ENCODE results near the gene PIGU.

Gene PIGU

DNA sequence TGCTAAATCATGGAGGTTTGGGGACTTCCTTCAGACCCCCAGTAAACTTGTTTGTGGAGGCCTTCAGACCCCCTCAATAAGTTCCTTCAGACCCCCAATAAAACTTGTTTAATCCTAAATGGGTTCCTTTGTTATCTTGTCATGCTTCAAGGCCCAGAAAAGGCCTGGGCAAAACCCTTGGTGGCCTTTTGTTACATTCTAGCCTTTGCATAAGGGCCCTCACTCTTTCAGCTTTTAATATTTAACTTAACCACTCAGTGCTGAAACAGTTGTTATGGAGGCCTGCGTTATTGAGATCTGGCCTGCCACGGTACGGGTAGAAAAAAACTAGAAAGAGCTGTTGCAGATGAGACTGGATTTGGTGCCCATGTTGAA is 165.0 kb downstream of the PIGU start:
- TF ChIP-seq EZH2phosphoT487 (IDR thresholded peaks at IDR 0.05; ENCODE audit: borderline replicate concordance, low read length) = no peak
- TF ChIP-seq, protein P1, sequence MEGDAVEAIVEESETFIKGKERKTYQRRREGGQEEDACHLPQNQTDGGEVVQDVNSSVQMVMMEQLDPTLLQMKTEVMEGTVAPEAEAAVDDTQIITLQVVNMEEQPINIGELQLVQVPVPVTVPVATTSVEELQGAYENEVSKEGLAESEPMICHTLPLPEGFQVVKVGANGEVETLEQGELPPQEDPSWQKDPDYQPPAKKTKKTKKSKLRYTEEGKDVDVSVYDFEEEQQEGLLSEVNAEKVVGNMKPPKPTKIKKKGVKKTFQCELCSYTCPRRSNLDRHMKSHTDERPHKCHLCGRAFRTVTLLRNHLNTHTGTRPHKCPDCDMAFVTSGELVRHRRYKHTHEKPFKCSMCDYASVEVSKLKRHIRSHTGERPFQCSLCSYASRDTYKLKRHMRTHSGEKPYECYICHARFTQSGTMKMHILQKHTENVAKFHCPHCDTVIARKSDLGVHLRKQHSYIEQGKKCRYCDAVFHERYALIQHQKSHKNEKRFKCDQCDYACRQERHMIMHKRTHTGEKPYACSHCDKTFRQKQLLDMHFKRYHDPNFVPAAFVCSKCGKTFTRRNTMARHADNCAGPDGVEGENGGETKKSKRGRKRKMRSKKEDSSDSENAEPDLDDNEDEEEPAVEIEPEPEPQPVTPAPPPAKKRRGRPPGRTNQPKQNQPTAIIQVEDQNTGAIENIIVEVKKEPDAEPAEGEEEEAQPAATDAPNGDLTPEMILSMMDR (IDR thresholded peaks at IDR 0.05; ENCODE audit: low read depth, low read length, poor library complexity, severe bottlenecking) = no peak
- no peaks in the 10 kb centered on the region for H3K9me2 ChIP-seq (replicated peaks; ENCODE audit: control insufficient read depth, low read length)

DNA sequence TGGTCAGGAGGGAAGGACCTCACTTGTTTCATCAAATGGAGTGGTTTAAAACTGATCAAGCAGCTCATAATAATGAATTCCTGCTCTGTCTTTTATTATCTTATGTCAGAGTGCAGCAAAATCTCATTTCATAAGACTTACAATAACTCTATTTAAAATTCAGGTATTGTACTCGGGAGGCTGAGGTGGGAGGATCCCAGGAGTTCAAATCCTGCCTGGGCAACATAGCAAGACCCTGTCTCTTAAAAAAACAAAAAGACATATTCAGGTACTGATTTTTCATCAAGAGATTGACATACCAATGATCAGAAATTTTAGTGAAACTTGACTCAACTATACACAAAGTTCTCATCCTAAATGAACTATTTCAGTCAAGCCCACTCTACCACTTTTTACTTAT is 166.3 kb downstream of the PIGU start:
- 0 out of 2 replicates have a peak, but pooled peaks cover 9% of the 10 kb centered on the region for H3F3A ChIP-seq (ENCODE audit: control insufficient read depth, insufficient read depth)
- H3K4me3 ChIP-seq (ENCODE audit: low read length) = no peak overlapping the region
- H3K36me3 ChIP-seq (ENCODE audit: control insufficient read depth, low read length) = peaks cover 33% of the 10 kb centered on the region
- TF ChIP-seq, protein P1 (IDR thresholded peaks at IDR 0.05; ENCODE audit: low read depth, low read length, poor library complexity, severe bottlenecking) = no peak
- TF ChIP-seq EZH2phosphoT487 (IDR thresholded peaks at IDR 0.05; ENCODE audit: borderline replicate concordance, low read length) = no peak
- H3K9me3 ChIP-seq (ENCODE audit: control insufficient read depth, insufficient read depth, low read length) = no peaks in the 10 kb centered on the region
- no peaks in the 10 kb centered on the region for H3K27me3 ChIP-seq (ENCODE audit: control insufficient read depth, low read length)
- peaks cover 8% of the 10 kb centered on the region for H3K4me1 ChIP-seq (ENCODE audit: control insufficient read depth, low read length)
- no peaks in the 10 kb centered on the region for H3K79me2 ChIP-seq (ENCODE audit: control insufficient read depth, low read length)
- H4K20me1 ChIP-seq (ENCODE audit: control insufficient read depth, insufficient read depth, low read depth, low read length) = no peaks in the 10 kb centered on the region
- no peak overlapping the region for H3K4me2 ChIP-seq (ENCODE audit: low read length)
- no peak overlapping the region for H3K27ac ChIP-seq (ENCODE audit: low read depth, low read length)
- no peaks in the 10 kb centered on the region for H3K9me2 ChIP-seq (replicated peaks; ENCODE audit: control insufficient read depth, low read length)

More for the DNA sequence above, 165.0 kb downstream of the PIGU start:
- H3K36me3 ChIP-seq (ENCODE audit: control insufficient read depth, low read length) = peaks cover 21% of the 10 kb centered on the region
- peaks cover 6% of the 10 kb centered on the region for H3K79me2 ChIP-seq (ENCODE audit: control insufficient read depth, low read length)
- H3K27me3 ChIP-seq (ENCODE audit: control insufficient read depth, low read length) = no peaks in the 10 kb centered on the region
- 0 out of 2 replicates have a peak, but pooled peaks cover 9% of the 10 kb centered on the region for H3F3A ChIP-seq (ENCODE audit: control insufficient read depth, insufficient read depth)
- H3K27ac ChIP-seq (ENCODE audit: low read depth, low read length) = no peak overlapping the region
- H3K4me3 ChIP-seq (ENCODE audit: low read length) = no peak overlapping the region
- H3K9me3 ChIP-seq (ENCODE audit: control insufficient read depth, insufficient read depth, low read length) = no peaks in the 10 kb centered on the region
- H4K20me1 ChIP-seq (ENCODE audit: control insufficient read depth, insufficient read depth, low read depth, low read length) = no peaks in the 10 kb centered on the region
- H3K4me2 ChIP-seq (ENCODE audit: low read length) = no peak overlapping the region
- peaks cover 12% of the 10 kb centered on the region for H3K4me1 ChIP-seq (ENCODE audit: control insufficient read depth, low read length)

All from DOHH2 (cell line).